SIG-M5 (cell line): ENCODE data around the gene BTBD3.

Source experiments
- DNase-seq: peaks from one replicate; lab custom pipeline; 2025; lab: John Stamatoyannopoulos, UW

The BTBD3 gene

DNA sequence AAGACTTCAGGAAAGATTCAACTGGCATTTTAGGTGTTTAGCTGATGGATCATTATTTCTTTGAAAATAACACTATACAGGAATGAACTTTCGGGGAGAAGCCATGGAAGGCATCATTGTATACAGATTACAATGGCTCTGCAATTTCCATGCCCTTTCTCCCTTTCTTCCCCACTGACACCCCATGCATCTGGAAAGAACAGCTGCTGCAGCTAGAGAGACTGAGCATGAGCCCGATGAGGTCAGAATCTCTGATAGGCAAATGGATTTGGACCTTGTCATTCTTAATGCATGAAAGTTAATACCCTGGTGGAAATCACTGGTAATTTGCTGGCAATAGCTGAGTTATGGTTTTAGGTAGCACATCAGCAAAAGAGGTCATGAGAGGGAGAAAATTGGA lies 54.8 kb downstream of the BTBD3 start:
- no peak for DNase-seq
